GM12878 (cell line): ENCODE measurements around the gene CAND1. TPM values are rescaled to one million over a fixed set of nuclear protein-coding genes. Genes with fewer than 3 reads are reported as not detected.

Experiments
- ASH2L ChIP-seq: fragments of 300-600, 200-600 bp; sonication (generic); IDR thresholded peaks from 2 replicates; pipeline ENCODE4 v1.6.1; 2017; ENCODE audit warnings: low read depth, mild to moderate bottlenecking, borderline replicate concordance
- BHLHE40 ChIP-seq, 2 experiments: fragments of 450-650 bp in 1 of 2; IDR thresholded peaks; 2 replicates each; pipeline ENCODE4 v1.6.1; 2011 to 2017; ENCODE audit warnings: low read depth in 2 of 2, borderline replicate concordance in 1 of 2, improper control_type of control experiment in 1 of 2, low read length in 1 of 2, mild to moderate bottlenecking in 1 of 2
- E2F8 ChIP-seq: fragments of 450-650 bp; IDR thresholded peaks from 2 replicates; pipeline ENCODE4 v1.6.1; 2018; ENCODE audit warnings: mild to moderate bottlenecking, low read depth, moderate library complexity; ENCODE audit not compliant: partially characterized antibody
- FOXK2 ChIP-seq: fragments of 450-650 bp; IDR thresholded peaks from 2 replicates; pipeline ENCODE4 v1.6.1; 2017; ENCODE audit warnings: mild to moderate bottlenecking, moderate library complexity
- HDGF ChIP-seq: fragments of 450-650 bp; IDR thresholded peaks from 2 replicates; pipeline ENCODE4 v1.6.1; 2016; ENCODE audit warnings: antibody characterized with exemption
- IKZF1 ChIP-seq: fragments of 450-650 bp; conservative IDR thresholded peaks from 2 replicates; pipeline ENCODE4 v1.6.1; 2017; ENCODE audit warnings: antibody characterized with exemption, mild to moderate bottlenecking
- IKZF2 ChIP-seq, 2 experiments: fragments of 450-650 bp; IDR thresholded peaks; 2 replicates each; pipeline ENCODE4 v1.6.1; 2017; ENCODE audit warnings: mild to moderate bottlenecking in 2 of 2, moderate library complexity in 2 of 2
- KLF5 ChIP-seq: fragments of 450-650 bp; IDR thresholded peaks from 2 replicates; pipeline ENCODE4 v1.6.1; 2014; ENCODE audit warnings: mild to moderate bottlenecking; ENCODE audit not compliant: partially characterized antibody
- MAX ChIP-seq: IDR thresholded peaks from 2 replicates; pipeline ENCODE4 v1.6.1; 2012; ENCODE audit warnings: low read depth, low read length, improper control_type of control experiment
- MTA2 ChIP-seq: fragments of 450-650 bp; IDR thresholded peaks from 2 replicates; pipeline ENCODE4 v1.6.1; 2016; ENCODE audit warnings: low read depth, mild to moderate bottlenecking, moderate library complexity
- MTA3 ChIP-seq: IDR thresholded peaks from 2 replicates; pipeline ENCODE4 v1.6.1; 2012; ENCODE audit warnings: low read length, inconsistent platforms, borderline replicate concordance
- MXI1 ChIP-seq: fragments of 150-350 bp; IDR thresholded peaks from 2 replicates; pipeline ENCODE4 v1.6.1; 2011; ENCODE audit warnings: low read depth, mild to moderate bottlenecking, inconsistent platforms, low read length, improper control_type of control experiment
- MYC ChIP-seq: IDR thresholded peaks from 2 replicates; pipeline ENCODE4 v1.6.1; 2011; ENCODE audit warnings: mild to moderate bottlenecking, low read length, moderate library complexity, inconsistent platforms; ENCODE audit not compliant: insufficient read depth, insufficient replicate concordance, insufficient read length, severe bottlenecking
- NBN ChIP-seq: fragments of 450-650 bp; IDR thresholded peaks from 2 replicates; pipeline ENCODE4 v1.6.1; 2016
- NR2C2 ChIP-seq: IDR thresholded peaks from 2 replicates; pipeline ENCODE4 v1.6.1; 2011; ENCODE audit warnings: borderline replicate concordance, low read depth; ENCODE audit not compliant: control insufficient read depth, insufficient read length
- PAX5 ChIP-seq: IDR thresholded peaks from 2 replicates; pipeline ENCODE4 v1.6.1; 2011; ENCODE audit warnings: low read depth, low read length, borderline replicate concordance
- PBX3 ChIP-seq: IDR thresholded peaks from 2 replicates; pipeline ENCODE4 v1.6.1; 2011; ENCODE audit warnings: mild to moderate bottlenecking, low read depth, low read length, moderate library complexity; ENCODE audit not compliant: insufficient replicate concordance
- PKNOX1 ChIP-seq: fragments of 450-650 bp; IDR thresholded peaks from 2 replicates; pipeline ENCODE4 v1.6.1; 2016; ENCODE audit warnings: mild to moderate bottlenecking
- POLR2AphosphoS2 ChIP-seq: IDR thresholded peaks from 2 replicates; pipeline ENCODE4 v1.6.1; 2011; ENCODE audit warnings: low read depth, mild to moderate bottlenecking, low read length, improper control_type of control experiment, moderate library complexity
- POLR2AphosphoS5 ChIP-seq: IDR thresholded peaks from 2 replicates; pipeline ENCODE4 v1.6.1; 2011; ENCODE audit warnings: mild to moderate bottlenecking, low read length, inconsistent platforms
- SIX5 ChIP-seq: IDR thresholded peaks from 2 replicates; pipeline ENCODE4 v1.6.1; 2011; ENCODE audit warnings: mild to moderate bottlenecking, low read depth, low read length, moderate library complexity; ENCODE audit not compliant: severe bottlenecking
- SUZ12 ChIP-seq: fragments of 200-600 bp; sonication (generic); IDR thresholded peaks from one replicate; pipeline ENCODE4 v1.6.1; 2018; ENCODE audit warnings: antibody characterized with exemption, mild to moderate bottlenecking; ENCODE audit not compliant: unreplicated experiment
- TARDBP ChIP-seq: IDR thresholded peaks from 2 replicates; pipeline ENCODE4 v1.6.1; 2016; ENCODE audit warnings: borderline replicate concordance
- WRNIP1 ChIP-seq: IDR thresholded peaks from 2 replicates; pipeline ENCODE4 v1.6.1; 2011; ENCODE audit warnings: low read depth, low read length, improper control_type of control experiment, borderline replicate concordance
- YY1 ChIP-seq: IDR thresholded peaks from 2 replicates; pipeline ENCODE4 v1.6.1; 2011; ENCODE audit warnings: low read depth, mild to moderate bottlenecking, low read length
- ZNF207 ChIP-seq: fragments of 450-650 bp; IDR thresholded peaks from 2 replicates; pipeline ENCODE4 v1.6.1; 2014; ENCODE audit warnings: antibody characterized with exemption, mild to moderate bottlenecking, borderline replicate concordance
- polyA plus RNA-seq, 11 experiments: library from polyadenylated mRNA; depleted of rRNA in 4 of 11; unstranded in 6 of 11; stranded (reverse) in 5 of 11; fragments of >200 nt; fragmentation: Nextera tagmentation in 4 of 11; fragmentation: Illumina TruSeq in 1 of 11; extraction: Ambion mirVana in 4 of 11; extraction: Trizol in 1 of 11; gene quantifications; 1 replicate in 1 of 11; 2 replicates in 10 of 11; pipeline versions ENCODE4 v1.2.1 to v1.2.3, GENCODE V29; 2011 to 2016; ENCODE audit warnings: inconsistent platforms in 2 of 11, missing spikeins in 2 of 11, low read depth in 1 of 11
- total RNA-seq, 4 experiments: library from RNA; depleted of rRNA in 3 of 4; stranded (reverse); fragments of >200 nt in 3 of 4; fragmentation: Illumina TruSeq in 1 of 4; extraction: Trizol in 1 of 4; gene quantifications; 2 replicates each; pipeline versions ENCODE4 v1.2.1 to v1.2.3, GENCODE V29; 2013 to 2021

The CAND1 gene
- total and polyA plus RNA-seq, 10 of the 15 experiments (the other 5 are each of a cell fraction or from before 2014, with no cell fraction given) = 34.5 to 213 (median 96.0) TPM

- TF ChIP-seq E2F8 (peak; percentile 55), TARDBP (peak; percentile 28; the same call in 1 of the 2 replicates), MAX (peak; percentile 52), NBN (0 out of 2 replicates have a peak, but pooled peaks have one; percentile 90), IKZF1 (peak; percentile 87), IKZF2 (IDR thresholded peaks at IDR 0.05) (peak; percentile 69 to 84; a peak in 2 of 4 replicates), BHLHE40 (IDR thresholded peaks at IDR 0.05; ENCODE audit: borderline replicate concordance in 1 of 2, low read depth in 2 of 2, low read length in 1 of 2) (peak; percentile 41 to 70; a peak in 3 of 4 replicates), PBX3 (peak; percentile 95), ZNF207 (peak; percentile 29; the same call in 1 of the 2 replicates), PAX5 (peak; percentile 57; the same call in 1 of the 2 replicates), MTA2 (peak; percentile 87), FOXK2 (no peak; the same call in 1 of the 2 replicates), PKNOX1 (peak; percentile 99), MYC (peak; percentile 17), MTA3 (no peak), WRNIP1 (no peak), HDGF (peak; percentile 31; the same call in 1 of the 2 replicates), YY1 (peak; percentile 66; the same call in 1 of the 2 replicates), NR2C2 (peak; percentile 77), ASH2L (0 out of 2 replicates have a peak, but pooled peaks have one; percentile 87), POLR2AphosphoS2 (peak; percentile 89), SUZ12 (no peak), KLF5 (peak; percentile 36), SIX5 (no peak), MXI1 (peak; percentile 96), POLR2AphosphoS5 (peak; percentile 85)
Measured at GRCh38 chr12:67268896-67269632, at the start of gene CAND1 (continued).
